Measurements from ENCODE around the gene ATP4A.
A peak's percentile ranks its signal among the peaks of the same experiment; 100 is the strongest.

- TF ChIP-seq POLR2A (IDR thresholded peaks at IDR 0.05; ENCODE audit: extremely low read depth, insufficient read length) (no peak), CTCF (IDR thresholded peaks at IDR 0.05; ENCODE audit: low read depth, low read length) (peak; percentile 51)
Measured at GRCh38 chr19:35549174-35549788, 14.2 kb downstream of the ATP4A start.
